ENCODE measurements around the gene EVC2. TPM values are rescaled to one million over a fixed set of nuclear protein-coding genes. Genes with fewer than 3 reads are reported as not detected.

Gene EVC2
- total and polyA plus RNA-seq, 9 of the 15 experiments (the other 6 are each of a cell fraction or from before 2014, with no cell fraction given), result 0.03 to 0.55 (median 0.38) TPM; not detected in 1

DNA sequence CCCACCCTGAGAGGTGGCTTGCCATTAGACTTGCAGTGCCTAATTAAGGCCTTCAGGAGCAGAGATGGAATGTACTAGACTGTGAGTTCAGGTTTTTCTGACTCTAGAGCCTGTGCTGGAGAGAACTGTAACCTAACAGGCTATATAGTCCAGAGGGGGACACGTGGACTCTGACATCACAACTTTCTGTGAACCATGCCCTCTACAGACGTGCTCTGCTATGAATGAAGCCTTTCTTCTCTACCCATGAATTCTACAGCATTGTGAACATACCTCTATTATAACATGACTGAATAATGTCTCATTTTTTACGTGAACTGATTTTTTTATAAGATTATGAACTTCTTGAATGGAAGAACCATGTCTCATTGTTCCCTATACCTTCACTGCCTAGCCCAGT is 68.8 kb downstream of the EVC2 start (continued):
- no peak for TF ChIP-seq ZNF324 (CRISPR knock-in tag; IDR thresholded peaks at IDR 0.05)
- no peak for TF ChIP-seq RB1 (IDR thresholded peaks at IDR 0.05; ENCODE audit: low read depth)
- TF ChIP-seq ZSCAN32 (CRISPR knock-in tag; IDR thresholded peaks at IDR 0.05), result no peak
- TF ChIP-seq DPF2 (IDR thresholded peaks at IDR 0.05), result no peak
- TF ChIP-seq ZNF561 (CRISPR knock-in tag; conservative IDR thresholded peaks at IDR 0.05), result no peak
- no peak for TF ChIP-seq ZNF224 (CRISPR knock-in tag; IDR thresholded peaks at IDR 0.05)
- no peak for TF ChIP-seq GTF2A2 (tag; IDR thresholded peaks at IDR 0.05)
- TF ChIP-seq CSDE1 (IDR thresholded peaks at IDR 0.05), result no peak
- no peak for TF ChIP-seq CBFB (CRISPR knock-in tag; IDR thresholded peaks at IDR 0.05)
- TF ChIP-seq NRF1 (conservative IDR thresholded peaks at IDR 0.05 in 1 of 2, IDR thresholded peaks at IDR 0.05 in 1 of 2), result no peak
- TF ChIP-seq, protein P1, sequence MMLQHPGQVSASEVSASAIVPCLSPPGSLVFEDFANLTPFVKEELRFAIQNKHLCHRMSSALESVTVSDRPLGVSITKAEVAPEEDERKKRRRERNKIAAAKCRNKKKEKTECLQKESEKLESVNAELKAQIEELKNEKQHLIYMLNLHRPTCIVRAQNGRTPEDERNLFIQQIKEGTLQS (IDR thresholded peaks at IDR 0.05), result no peak
- TF ChIP-seq, protein P1 (CRISPR knock-in tag; conservative IDR thresholded peaks at IDR 0.05), result no peak

DNA sequence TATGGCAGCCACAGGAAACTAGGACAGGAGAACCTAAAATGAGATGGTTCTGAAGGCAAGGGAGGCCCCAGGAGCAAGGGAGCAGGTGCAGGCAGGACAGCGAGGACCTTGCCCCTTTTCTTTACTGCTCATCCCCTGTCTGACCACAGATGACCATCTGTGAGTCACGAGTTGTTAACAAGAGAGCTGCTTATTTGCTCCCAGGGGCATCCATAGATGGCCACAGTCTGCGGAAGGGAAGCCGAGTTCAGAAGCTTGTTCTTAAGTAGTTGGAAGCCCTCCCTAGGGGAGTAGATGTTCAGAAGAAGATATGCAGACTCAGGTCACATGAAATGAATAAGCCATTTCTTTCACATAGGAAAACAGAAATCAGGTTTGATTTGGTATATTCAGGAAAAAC is 69.4 kb downstream of the EVC2 start:
- ChIA-PET POLR2A (no interaction called here), CTCF (ENCODE audit: low intra/inter-chr PET ratio) (no interaction called here)
- in situ Hi-C loops (cut with MboI) (no loop called here), intact Hi-C loops (cut with micrococcal nuclease) (no loop called here)
- 11% methylated on average over 4 of the region's 4 CpGs for WGBS (ENCODE audit: insufficient coverage, low coverage, missing lambda C conversion rate)
- H3K27me3 ChIP-seq (ENCODE audit: control insufficient read depth in 2 of 2, insufficient read depth in 2 of 2, low read length in 2 of 2), result no peaks in the 10 kb centered on the region; a peak in 1 of 5 replicates
- no peak overlapping the region for H3K4me2 ChIP-seq (ENCODE audit: insufficient read depth, low read length)
- no peak overlapping the region for H3K27ac ChIP-seq (ENCODE audit: extremely low read depth, low read depth, low read length)
- no peaks in the 10 kb centered on the region for H3K9me1 ChIP-seq (ENCODE audit: control insufficient read depth, insufficient read depth, low read length)
- TF ChIP-seq MCM2 (IDR thresholded peaks at IDR 0.05; ENCODE audit: low read depth) (no peak), ZNF717 (CRISPR knock-in tag; IDR thresholded peaks at IDR 0.05) (no peak), GABPB2 (CRISPR knock-in tag; conservative IDR thresholded peaks at IDR 0.05) (no peak), THRAP3 (IDR thresholded peaks at IDR 0.05; ENCODE audit: borderline replicate concordance) (no peak), SMARCA4 (IDR thresholded peaks at IDR 0.05) (no peak), ZNF507 (tag; conservative IDR thresholded peaks at IDR 0.05) (no peak), ZFP1 (CRISPR knock-in tag; IDR thresholded peaks at IDR 0.05) (no peak), ZNF12 (CRISPR knock-in tag; IDR thresholded peaks at IDR 0.05) (no peak), BCL6 (CRISPR knock-in tag; IDR thresholded peaks at IDR 0.05) (no peak)
- TF ChIP-seq, protein P2, sequence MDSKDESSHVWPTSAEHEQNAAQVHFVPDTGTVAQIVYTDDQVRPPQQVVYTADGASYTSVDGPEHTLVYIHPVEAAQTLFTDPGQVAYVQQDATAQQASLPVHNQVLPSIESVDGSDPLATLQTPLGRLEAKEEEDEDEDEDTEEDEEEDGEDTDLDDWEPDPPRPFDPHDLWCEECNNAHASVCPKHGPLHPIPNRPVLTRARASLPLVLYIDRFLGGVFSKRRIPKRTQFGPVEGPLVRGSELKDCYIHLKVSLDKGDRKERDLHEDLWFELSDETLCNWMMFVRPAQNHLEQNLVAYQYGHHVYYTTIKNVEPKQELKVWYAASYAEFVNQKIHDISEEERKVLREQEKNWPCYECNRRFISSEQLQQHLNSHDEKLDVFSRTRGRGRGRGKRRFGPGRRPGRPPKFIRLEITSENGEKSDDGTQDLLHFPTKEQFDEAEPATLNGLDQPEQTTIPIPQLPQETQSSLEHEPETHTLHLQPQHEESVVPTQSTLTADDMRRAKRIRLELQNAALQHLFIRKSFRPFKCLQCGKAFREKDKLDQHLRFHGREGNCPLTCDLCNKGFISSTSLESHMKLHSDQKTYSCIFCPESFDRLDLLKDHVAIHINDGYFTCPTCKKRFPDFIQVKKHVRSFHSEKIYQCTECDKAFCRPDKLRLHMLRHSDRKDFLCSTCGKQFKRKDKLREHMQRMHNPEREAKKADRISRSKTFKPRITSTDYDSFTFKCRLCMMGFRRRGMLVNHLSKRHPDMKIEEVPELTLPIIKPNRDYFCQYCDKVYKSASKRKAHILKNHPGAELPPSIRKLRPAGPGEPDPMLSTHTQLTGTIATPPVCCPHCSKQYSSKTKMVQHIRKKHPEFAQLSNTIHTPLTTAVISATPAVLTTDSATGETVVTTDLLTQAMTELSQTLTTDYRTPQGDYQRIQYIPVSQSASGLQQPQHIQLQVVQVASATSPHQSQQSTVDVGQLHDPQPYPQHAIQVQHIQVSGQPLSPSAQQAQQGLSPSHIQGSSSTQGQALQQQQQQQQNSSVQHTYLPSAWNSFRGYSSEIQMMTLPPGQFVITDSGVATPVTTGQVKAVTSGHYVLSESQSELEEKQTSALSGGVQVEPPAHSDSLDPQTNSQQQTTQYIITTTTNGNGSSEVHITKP (IDR thresholded peaks at IDR 0.05; ENCODE audit: partially characterized antibody), result no peak
- no peaks in the 10 kb centered on the region for H3K9me3 ChIP-seq (replicated peaks; ENCODE audit: control insufficient read depth, insufficient read depth, low read depth, low read length)
- BruUV-seq (replicated peaks), result no TSS peak
- no peak overlapping the region for H2AFZ ChIP-seq (ENCODE audit: low read depth, low read length)
- H4K20me1 ChIP-seq (replicated peaks; ENCODE audit: control insufficient read depth, insufficient read depth, low read length), result no peaks in the 10 kb centered on the region
- no peak overlapping the region for H3K9ac ChIP-seq (ENCODE audit: insufficient read depth in 1 of 2, low read depth in 2 of 2, low read length in 2 of 2)
- no peaks in the 10 kb centered on the region; the same call in 2 of the 3 replicates for H3K79me2 ChIP-seq (ENCODE audit: control insufficient read depth, insufficient read depth, low read length)
- FAIRE-seq (no peak), DNase-seq (ENCODE audit: extremely low read depth in 1 of 4, low spot score in 3 of 4) (no peak), ATAC-seq (no peak)
- H3K36me3 ChIP-seq (ENCODE audit: control insufficient read depth, insufficient read depth, low read length), result no peaks in the 10 kb centered on the region
- no peaks in the 10 kb centered on the region for H3K4me1 ChIP-seq (replicated peaks in 1 of 2; ENCODE audit: control insufficient read depth in 2 of 2, insufficient read depth in 2 of 2, low read length in 2 of 2)
- H3K4me3 ChIP-seq, result no peak overlapping the region
